ENCODE measurements around the gene FBLN5. TPM values are rescaled to one million over a fixed set of nuclear protein-coding genes. Genes with fewer than 3 reads are reported as not detected.

Gene FBLN5, protein sequence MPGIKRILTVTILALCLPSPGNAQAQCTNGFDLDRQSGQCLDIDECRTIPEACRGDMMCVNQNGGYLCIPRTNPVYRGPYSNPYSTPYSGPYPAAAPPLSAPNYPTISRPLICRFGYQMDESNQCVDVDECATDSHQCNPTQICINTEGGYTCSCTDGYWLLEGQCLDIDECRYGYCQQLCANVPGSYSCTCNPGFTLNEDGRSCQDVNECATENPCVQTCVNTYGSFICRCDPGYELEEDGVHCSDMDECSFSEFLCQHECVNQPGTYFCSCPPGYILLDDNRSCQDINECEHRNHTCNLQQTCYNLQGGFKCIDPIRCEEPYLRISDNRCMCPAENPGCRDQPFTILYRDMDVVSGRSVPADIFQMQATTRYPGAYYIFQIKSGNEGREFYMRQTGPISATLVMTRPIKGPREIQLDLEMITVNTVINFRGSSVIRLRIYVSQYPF
- polyA plus RNA-seq (2013, experiment 1 of 2; ENCODE audit: insufficient read length): 197 TPM
- 202 TPM for polyA plus RNA-seq (2013, experiment 2 of 2; ENCODE audit: insufficient read length)

GRCh38 chr14:91947475-91948184 is at the start of gene FBLN5:
TSS of gene FBLN5 (minus strand) at chr14:91947694. CDS start at chr14:91947229, 465 bp downstream.
- DNase-seq: peak; percentile 96

- peak; percentile 85 for DNase-seq
These were observed 49.5 kb upstream of the FBLN5 start for GRCh38 chr14:91996948-91997371.

DNA sequence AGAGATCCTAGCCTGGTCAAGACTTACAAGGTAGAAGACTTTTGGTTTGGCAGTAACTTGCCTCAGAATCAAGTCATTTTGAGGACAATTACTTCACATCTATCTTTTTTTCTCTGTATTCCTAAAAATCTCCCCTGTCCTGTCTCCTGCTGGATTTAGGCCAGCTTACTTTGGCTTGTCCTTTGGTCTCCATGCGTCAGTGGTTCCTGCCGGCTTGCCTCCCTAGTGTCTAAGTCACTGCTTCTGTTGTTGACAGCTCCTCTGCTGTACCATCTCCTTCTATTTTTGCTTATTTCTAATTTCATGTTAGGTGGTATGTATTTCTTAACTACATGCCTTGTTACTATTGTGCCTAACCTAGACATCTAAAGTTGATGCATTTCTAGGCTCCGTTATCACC is 39.7 kb upstream of the FBLN5 start:
- no peak for DNase-seq

DNA sequence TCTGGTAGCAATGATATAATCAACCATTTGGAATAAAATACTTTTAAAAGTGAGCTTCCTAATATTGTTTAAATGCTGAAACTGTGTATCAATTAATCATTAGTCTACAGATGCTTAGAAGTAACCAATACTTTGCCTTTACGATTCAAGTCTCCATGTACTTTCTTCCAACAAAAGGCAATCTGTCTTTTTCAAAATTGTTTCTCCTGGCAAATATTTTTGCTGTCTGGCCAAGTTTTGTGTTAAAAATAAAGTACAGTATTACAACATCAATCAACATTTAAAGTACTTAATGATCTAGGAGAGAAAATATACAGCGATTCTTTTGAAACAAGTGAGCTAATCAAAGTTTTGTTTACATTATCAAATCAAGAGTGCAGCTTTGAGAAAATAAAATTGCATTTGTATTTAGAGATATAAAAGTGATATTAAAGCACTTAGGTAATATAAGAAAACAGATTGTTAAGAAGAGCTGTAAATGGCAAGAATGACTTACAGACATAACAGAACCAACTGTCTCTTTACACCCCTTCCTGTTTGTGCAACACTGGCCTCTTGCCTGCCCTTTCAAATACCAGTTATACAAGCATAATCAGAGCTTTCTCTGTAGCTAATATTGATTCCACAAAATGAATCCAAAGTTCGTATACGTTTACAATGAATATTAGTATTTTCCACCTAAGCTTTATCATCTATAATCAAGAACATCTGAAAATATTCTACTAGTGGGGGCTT is 38.2 kb upstream of the FBLN5 start:
- no peak for DNase-seq

DNA sequence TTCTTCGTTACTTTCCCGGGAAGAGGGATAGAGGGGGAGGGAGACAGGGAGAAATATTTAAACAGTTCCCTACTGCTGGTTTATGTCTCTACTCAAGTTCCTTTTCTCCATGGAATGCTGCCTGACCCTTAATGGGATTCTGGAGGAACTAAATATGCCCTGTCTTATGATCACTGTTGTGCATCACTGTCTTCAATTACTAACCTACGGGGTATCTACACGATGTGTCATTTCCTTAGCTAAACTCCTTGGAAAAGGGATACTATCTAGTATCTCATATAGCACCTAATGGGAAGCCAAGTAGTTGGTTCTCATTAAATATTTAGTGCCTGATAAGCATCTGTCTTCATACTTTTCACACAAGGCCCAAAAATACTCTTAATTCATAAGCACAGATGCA is 37.5 kb upstream of the FBLN5 start:
- peak; percentile 62 for DNase-seq

DNA sequence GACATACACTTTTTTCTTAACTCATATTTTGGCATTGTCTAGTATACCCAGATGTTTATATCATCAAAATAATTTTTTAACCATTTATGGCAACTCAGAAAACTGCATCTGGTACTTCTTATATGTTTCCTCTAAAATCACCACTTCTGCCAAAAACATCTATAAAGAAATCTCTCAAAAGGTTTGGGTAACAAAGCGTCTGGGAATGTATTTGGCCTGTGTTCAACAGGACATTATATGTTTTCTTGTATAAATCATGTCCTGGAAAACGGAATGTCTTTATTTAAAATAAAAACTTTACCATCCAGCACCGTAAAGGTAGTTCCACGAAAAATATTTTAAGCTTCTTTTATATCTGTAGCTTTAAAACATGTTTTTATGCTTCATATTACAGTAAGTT is 36.1 kb upstream of the FBLN5 start:
- peak; percentile 46 for DNase-seq

DNA sequence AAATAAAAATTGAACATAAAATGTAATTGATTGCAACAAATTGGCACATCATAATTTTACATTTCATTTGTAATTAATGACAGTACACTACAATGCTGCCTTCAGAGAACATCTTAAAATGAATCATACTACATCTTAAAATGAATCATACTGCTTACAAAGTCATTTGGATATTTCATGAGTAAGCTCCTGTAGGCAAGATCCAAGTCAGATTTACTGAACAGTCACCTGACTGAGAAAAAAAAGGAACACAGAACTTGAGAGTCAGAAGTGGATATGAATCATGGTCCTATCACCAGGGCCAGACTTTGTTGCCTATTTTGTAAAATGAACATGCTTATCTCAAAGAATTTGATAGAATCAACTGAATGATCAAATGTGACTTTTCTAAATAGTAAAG is 32.7 kb upstream of the FBLN5 start:
- peak; percentile 79 for DNase-seq

DNA sequence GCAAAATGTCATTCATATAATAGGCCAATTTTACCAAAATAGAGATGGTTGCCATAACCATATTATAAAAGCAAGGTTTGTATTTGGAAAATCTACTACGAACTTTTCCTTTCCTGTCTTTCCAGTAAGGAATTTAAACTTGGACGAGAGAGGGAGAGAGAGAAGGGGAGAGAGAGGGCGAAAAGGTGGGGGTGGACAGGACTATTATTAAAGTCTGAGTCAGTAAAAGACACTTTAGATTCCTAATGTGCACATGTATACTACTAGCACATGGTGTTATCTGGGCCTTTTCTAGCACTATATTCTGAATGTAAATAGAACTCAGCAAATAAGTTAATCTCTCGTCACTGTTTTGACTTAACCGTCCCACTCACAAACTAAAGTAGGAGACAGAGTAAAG is 30.4 kb upstream of the FBLN5 start:
- DNase-seq: no peak

DNA sequence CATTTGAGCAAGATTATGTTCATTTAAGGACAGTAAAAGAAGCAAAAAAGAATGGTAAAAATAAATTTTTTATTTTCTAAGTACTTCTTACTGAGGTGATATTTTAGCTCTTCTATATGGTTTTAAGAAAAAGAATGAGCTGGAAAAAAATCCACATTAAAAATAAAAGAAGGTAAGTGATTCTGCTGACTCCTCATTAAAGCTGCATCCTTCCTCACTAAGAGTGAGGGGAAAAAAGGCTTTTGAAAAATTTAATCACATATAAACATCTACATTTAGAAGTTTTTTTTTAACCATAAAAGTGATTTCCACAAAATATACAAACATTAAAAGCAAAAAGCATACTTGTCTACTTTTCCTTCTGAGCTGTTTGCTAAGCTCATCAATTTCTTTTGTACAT is 28.3 kb upstream of the FBLN5 start:
- DNase-seq: no peak

DNA sequence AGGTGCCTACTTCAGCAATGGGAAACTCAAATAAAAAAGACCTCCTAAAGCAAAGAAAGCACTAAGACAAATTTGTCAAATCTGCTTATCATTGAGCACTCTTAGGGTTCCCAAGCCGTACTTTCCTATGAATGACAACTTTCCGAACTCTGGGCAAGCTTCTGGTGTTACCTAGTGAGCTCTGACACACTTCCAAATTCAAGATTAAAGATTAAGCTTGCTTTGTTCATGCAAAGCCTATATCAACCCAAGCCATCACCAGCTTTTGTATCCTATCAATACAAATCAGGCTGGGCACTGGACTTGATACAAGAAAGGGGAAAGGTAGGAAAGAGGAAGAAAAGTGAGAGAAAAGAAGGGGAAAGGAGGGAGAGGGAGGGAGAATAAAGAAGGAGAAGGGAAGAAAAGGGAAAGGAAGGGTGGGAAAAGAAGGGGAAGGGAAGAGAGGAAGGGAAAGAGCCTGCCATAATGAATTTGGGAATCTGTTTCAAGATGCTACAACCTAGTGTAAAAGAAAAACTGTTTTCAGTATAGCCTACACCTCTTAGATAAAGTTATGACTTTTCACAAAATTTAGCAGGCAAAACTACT is 23.8 kb upstream of the FBLN5 start:
- no peak for DNase-seq

GRCh38 chr14:91968280-91968679 is 20.8 kb upstream of the FBLN5 start:
- no peak for DNase-seq

DNA sequence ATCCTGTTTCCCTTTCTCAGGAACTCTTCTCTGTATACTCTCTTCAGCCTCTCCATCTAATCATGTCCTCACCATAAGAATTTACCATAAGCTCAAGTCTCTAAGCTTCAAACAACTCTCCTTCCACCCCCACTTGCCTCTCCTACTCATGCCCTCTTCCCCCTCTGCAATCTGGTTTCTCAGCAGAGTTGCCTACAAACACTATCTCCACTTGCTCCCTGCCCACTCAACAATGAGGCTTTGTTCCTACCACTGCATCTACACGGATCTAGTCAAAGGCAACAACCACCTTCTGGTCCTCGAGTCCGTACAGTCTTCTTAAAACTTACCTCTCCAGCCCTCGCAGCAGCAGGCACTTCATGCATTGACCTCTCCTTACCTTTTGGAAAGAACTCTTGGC is 17.2 kb upstream of the FBLN5 start:
- DNase-seq: no peak

- no peak for DNase-seq
These were observed 16.5 kb upstream of the FBLN5 start for GRCh38 chr14:91964011-91964410.

DNA sequence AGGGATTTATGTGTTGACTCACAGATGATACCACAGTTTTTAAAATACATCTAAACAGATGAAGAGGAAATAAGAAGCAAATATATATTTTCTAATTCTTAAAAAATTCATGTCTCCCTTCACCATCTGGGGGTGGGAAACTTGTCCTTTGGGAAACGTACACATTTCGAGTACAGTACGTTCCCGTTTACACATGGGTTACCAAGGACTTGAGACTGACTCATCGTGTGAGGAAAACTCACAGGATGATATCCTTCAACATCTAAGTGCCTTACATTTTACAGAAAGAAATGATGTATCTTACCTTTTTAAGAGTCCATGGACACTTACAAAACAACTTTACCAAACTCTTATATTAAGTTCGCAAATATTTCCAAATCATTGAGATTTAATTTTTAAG is 16.0 kb upstream of the FBLN5 start:
- no peak for DNase-seq

DNA sequence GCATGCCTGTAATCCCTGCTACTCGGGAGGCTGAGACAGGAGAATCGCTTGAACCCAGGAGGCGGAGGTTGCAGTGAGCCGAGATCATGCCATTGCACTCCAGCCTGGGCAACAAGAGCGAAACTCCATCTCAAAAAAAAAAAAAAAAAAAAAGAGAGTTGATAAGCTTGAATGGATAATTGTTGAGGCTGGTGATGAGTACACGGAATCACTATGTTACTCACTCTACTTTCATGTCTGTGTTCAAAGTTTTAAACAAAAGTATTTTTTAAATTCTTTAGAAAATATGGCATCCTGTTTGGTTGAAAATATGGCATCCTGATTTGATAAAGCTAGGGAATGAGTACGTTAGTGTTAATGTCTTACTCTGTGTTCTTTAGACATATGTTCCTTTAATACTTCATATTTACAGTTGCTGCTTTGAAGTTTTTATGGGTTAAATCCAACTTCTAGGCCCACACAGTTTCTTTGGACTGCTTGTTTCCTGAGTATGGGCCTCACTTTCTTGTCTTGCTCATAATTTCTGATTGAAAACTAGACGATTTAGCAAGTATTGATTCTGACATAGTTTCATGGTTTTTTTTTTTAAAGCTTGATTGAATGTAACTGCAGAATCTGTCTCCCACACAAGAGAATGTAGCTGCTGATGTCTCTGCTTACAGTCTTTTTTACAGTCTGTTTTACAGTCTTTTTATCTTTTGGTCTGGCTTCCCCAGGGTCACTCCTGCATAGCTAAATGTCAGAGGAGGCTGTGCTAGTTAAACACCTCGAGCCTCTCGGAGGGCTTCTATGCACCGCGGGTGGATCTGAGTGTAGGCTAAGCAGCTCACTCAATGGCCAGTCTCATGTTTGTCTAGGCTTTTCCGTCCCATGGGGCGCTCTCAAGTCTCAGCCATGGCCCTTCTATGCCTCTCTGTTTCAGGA is 14.1 kb upstream of the FBLN5 start:
- DNase-seq: no peak

GRCh38 chr14:91957876-91958313 is 10.4 kb upstream of the FBLN5 start:
- no peak for DNase-seq

DNA sequence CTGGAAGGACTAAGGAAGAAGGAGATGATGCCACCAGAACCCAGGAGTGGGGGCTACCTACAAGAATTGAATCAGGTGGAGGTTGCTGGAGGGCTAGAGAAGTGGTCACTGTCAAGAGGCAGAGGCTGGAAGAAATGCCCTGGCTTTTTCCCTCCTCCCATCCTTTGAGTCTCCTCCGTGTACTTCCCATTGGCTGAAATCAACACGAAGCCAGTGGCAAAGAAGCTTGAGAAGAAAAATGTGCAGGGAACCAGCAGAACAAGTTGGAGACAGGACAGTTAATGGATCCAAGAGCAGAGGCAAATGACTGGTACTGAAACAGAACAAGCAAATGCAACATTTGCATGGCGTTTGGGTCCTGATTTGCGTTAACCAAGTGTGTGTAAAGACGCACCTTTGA is 9.1 kb upstream of the FBLN5 start:
- no peak for DNase-seq

DNA sequence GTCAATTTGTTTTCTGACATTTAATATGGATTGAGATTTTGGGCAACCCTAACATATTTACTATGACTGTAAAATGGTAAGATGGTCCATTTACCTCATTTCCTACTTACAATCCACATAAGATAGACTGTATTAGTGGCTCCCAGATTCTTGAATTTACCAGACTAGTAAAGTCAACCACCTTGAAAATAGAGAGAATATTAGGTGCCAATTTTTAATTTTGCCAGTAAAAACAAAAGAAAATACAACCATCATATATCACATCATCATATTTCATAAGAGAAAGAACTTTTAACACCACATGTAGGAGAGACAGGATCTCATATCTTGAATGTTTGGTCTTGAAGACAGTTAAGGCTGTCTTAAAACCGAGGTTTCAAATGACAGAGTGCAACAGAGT is 7.7 kb upstream of the FBLN5 start:
- no peak for DNase-seq

- DNase-seq: peak; percentile 36
These were observed 5.9 kb upstream of the FBLN5 start for GRCh38 chr14:91953170-91953985.

- peak; percentile 42 for DNase-seq
These were observed 646 bp downstream of the FBLN5 start for GRCh38 chr14:91946622-91947474.

All from fibroblast of skin of scalp (primary cell).